Gastroesophageal sphincter (tissue), 3 donors: ENCODE results near the gene ELL2.

ENCODE experiments used
- CTCF ChIP-seq, 4 experiments: fragments of 200-600 bp in 2 of 4; fragments of 450-650 bp in 2 of 4; sonication (generic) in 1 of 4; IDR thresholded peaks; one replicate each; pipeline ENCODE4 v1.5.1; 2017 to 2019; ENCODE audit warnings: antibody characterized with exemption in 4 of 4, mild to moderate bottlenecking in 2 of 4, moderate library complexity in 2 of 4
- POLR2A ChIP-seq, 2 donors: fragments of 450-650 bp; IDR thresholded peaks; one replicate each; pipeline ENCODE4 v1.6.1; 2017; ENCODE audit warnings: antibody characterized with exemption in 2 of 2, mild to moderate bottlenecking in 2 of 2, moderate library complexity in 1 of 2
- POLR2AphosphoS5 ChIP-seq: sonication (generic); formaldehyde crosslinking; IDR thresholded peaks from one replicate; pipeline ENCODE4 v1.6.1; 2017; ENCODE audit warnings: antibody characterized with exemption

DNA sequence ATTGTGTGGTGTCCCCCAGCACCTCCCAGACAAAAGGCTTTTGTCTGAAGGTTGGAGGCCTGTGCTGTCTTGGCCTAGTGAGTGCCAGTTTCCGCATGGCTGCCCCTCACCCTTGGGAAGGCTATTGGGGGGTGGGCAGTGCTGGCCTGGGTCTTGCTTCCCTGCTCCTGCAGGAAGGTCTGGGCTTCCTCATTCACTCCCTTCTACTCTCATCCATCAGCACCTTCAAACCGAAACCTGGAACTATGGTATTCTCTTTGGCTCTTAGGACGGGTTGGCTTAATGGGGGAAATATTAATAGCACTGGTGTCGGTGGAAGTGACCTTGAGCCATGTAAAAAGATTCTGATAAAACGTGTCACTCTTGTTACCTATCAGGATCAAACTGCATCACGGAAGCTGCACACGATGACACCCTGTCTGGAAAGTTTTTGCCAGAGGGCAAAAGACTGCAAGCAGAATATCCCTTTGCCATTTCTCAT lies 105.1 kb downstream of the ELL2 start:
- TF ChIP-seq CTCF (IDR thresholded peaks at IDR 0.05), result no peak
- no peak for TF ChIP-seq POLR2AphosphoS5
- TF ChIP-seq POLR2A (IDR thresholded peaks at IDR 0.05), result no peak
